IPS-NIHi11 (cell line): ENCODE results near the gene ZDHHC14.
"Not testable (repeated sequence)": the region's sequence is repeated elsewhere in the genome, so short reads cannot be mapped to it uniquely, and the experiment has no call there.

Experiments used
- DNase-seq: peaks from one replicate; pipeline ENCODE4 v3.0.0; 2012; ENCODE audit warnings: mixed read lengths, low spot score

Gene ZDHHC14

GRCh38 chr6:157445277-157446009 lies 64.5 kb downstream of the ZDHHC14 start:
- no peak for DNase-seq

DNA sequence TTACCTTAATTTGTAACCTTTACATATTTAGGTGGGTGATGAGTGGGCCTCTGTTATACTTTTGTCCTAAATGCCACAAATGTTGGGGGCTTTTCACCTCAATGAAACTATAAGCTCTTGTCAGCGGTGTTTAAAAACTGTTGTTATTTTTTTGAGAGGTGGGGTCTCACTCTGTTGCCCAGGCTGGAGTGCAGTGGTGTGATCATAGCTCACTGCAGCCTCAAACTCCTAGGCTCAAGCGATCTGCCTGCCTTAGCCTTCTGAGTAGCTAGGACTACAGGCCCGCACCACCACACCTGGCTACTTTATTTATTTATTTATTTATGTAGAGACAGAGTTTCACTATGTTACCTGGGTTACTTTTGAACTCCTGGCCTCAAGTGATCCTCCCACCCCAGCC lies 66.7 kb downstream of the ZDHHC14 start:
- DNase-seq: no peak

GRCh38 chr6:157449610-157450009 lies 68.6 kb downstream of the ZDHHC14 start:
- DNase-seq: no peak

DNA sequence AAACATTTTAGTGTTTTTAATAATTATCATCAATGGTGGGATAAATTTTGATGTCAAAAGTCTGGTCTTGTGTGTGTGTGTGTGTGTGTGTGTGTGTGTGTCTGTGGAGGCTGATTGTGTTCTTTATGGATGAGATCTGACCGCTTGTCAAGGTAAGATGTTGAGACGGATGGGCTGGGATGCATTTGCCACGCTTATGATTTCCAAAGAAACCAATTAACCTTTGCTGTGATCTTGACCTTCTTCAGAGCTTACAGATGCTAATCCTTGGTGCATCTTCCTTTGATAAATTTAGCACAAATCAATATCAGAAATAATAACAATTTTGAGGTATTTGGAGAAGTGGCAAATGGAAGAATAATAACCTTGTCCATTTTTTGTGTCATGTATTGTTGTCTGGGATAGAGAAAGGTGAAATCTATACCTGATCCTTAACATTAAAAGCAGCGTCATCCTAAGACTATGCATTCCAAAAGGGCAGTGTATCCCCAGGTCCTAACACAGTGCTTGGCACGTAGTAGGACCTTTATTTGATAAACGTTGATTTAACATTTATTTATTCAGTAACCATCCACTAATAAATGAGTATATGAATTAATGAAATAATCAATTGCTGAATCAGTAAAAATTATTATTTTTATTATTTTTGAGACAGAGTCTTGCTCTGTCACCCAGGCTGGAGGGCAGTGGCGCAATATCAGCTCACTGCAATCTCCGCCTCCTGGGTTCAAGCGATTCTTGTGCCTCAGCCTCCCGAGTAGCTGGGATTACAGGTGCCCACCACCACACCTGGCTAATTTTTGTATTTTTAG lies 70.1 kb downstream of the ZDHHC14 start:
- no peak for DNase-seq

- no peak for DNase-seq
Measured at GRCh38 chr6:157452096-157452495, 71.1 kb downstream of the ZDHHC14 start.

GRCh38 chr6:157453131-157453530 lies 72.1 kb downstream of the ZDHHC14 start:
- DNase-seq: no peak

DNA sequence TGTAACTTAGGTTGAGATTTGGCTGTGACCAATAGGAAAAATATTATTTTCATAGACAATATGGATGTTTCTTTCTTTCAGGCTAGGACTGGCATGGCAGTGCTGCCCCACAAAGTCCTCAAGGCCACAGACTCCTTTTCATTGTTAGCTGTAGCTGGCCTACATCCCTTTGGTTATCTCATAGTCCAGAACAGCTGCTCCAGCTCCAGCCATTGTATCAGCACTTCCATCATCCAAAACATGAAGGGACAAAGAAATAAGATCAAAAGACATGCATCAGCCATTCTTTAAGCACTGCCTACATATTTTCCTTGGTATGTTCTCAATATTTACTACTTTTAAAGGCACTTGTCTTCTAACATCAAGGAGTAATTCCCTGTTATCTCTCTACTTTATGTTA lies 73.0 kb downstream of the ZDHHC14 start:
- no peak for DNase-seq

GRCh38 chr6:157454762-157455714 lies 74.0 kb downstream of the ZDHHC14 start:
- no peak for DNase-seq

GRCh38 chr6:157455731-157456523 lies 74.9 kb downstream of the ZDHHC14 start:
- no peak for DNase-seq

- no peak for DNase-seq
Measured at GRCh38 chr6:157456524-157456829, 75.5 kb downstream of the ZDHHC14 start.

- DNase-seq: no peak
Measured at GRCh38 chr6:157457787-157458186, 76.8 kb downstream of the ZDHHC14 start.

DNA sequence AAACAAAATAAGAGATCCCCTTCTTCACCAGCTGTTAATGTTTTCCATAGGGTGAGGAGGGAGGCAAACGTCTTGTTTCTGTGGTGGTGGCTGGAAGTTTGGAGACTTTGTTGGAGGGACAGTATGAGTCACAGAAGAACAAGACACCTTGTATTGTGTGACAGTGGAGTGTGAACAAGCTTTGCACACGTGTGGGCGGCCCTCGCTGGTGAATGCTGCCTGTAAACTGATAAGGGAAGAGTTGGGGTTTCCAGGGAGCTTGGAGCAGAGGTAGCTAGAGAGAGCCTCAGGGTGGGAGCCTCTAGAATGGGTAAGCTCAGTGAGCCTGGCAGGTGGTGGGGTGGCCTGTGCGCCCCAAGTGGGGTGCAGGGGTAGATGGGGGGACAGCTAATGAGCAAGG lies 78.3 kb downstream of the ZDHHC14 start:
- DNase-seq: no peak

DNA sequence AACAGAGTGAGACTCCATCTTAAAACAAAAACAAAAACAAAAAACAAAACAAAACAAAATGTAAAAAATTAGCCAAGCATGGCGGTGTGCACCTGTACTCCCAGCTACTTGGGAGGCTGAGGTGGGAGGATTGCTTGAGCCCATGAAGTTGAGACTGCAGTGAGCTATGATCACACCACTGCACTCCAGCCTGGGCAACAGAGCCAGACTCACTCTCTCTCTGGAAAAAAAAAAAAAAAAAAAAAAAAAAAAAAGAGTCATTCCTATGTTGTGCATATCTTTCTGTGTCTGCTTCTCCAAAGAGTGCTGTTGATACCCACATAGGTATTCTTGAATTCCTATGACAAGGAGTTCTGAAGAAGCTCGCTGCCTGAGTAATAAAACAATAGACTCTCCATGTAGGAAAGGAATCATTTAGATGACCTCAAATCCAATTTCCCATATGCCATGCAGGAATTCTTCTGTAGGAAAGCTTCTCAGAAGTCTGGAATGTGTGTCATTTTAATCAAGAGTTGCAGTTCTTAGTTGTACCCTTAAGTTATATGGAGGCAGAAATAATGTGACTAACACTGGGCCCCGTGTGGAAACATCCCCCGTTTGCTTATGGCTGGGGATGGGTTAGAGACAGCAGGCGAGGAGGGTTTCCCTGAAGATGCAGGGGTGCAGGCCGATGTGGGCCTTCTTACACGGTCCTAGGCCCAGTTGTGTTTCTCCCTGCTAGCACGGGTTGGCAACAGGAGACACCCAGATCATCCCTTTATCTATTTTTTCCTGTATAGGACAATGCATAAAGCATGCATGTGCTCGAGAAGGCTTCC lies 79.4 kb downstream of the ZDHHC14 start:
- no peak for DNase-seq

- peak; percentile 30 for DNase-seq
Measured at GRCh38 chr6:157461000-157461915, 80.3 kb downstream of the ZDHHC14 start.

DNA sequence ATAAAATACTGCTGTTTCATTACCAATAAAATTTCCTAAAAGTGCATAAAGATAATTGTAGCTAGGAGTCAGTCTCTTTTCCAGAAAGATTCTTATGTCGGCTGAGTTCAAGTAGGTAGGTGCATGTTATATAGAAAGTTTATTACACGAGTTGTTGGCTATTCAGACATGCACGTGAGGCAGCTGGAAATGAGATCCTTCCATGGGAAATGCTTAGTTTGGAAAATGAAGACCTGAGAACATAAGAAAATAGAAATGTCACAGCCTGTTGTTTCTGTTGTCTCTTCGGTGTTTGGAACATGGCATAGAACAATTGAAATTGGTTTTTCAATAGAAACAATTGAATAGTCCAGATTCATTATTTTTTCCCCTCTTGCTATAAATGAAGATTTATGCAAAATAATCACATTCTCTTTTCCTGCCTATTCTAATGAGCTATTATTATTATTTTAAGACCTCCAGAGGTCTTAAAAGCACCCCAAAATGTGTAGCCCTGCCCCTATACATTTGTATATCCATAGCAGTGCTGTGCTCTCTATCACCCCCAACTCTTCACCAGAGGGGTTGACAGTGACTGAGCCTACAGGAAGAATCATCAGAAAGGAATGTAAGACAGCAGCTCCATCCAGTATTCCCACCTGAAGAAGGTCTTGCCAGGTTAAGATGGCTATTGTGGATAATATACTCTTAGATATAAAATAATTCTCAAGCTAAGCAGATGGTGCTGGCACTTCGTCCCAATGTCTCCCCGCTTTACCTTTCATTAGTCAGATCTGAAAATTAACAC lies 82.2 kb downstream of the ZDHHC14 start:
- no peak for DNase-seq

DNA sequence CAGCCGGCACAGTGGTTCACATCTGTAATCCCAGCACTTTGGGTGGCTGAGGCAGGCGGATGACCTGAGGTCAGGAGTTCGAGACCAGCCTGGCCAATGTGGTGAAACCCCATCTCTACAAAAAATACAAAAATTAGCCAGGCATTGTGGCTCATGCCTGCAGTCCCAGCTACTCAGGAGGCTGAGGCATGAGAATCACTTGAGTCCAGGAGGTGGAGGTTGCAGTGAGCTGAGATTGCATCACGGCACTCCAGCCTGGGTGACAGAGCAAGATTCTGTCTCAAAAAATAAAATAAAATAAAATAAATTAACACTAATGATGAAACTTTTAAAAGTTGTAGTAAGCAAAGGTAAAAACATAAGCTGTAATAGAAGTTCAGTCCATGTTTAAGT lies 82.7 kb downstream of the ZDHHC14 start:
- not testable (repeated sequence) for DNase-seq

DNA sequence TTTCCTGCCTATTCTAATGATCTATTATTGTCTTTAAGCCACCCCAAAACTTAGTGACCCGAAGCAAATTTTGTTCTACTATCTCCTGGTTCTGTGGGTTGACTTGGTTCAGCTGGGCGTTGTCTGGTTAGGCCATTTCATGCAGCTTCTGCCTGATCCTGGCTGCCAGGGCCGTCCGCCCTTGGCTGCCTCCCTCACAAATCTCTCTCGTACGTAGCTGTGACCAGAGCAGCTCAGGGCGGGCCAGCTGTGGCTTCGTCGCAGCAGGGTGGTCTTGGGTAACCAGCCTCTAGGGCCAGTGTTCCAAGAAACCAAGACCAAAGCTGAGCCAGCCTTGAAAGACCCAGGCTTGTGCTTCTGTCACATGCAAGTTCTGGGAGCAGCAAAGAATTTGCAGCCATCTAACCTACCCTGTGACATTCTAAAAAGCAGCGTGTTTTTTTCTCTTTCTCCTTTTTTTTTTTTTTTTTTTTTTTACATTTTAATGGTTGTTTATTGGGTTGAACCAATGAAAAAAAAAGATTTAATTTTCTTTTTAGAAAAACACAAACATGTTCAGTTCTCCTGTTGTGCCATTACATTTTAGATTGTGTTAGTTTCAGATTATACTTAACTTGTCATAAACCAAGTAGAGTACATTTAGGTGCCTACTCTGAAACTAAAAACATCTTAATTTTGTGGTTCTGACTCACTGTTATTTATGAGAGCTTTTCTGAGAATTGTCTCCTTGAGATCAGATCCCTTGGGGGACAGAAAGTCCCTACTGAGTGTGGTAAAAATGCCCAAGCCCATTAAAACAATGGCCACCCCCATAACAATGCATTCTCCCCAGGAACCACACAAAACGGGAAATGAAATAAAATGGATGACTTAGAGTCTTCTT lies 83.9 kb downstream of the ZDHHC14 start:
- DNase-seq: peak; percentile 23

DNA sequence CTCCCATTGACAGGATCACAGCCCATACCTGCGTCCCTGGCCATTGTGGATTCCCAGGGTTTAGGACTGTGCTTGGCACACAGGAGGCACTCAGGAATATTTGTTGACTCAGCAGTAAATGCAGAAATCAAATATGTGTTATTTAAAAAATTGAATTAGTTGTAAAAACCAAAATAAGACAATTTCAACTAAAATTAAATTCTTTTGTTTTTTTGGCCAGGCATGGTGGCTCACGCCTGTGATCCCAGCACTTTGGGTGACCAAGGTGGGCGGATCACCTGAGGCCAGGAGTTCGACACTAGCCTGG lies 85.3 kb downstream of the ZDHHC14 start:
- DNase-seq: no peak
